ENCODE measurements around the gene SLC4A9. TPM values are rescaled to one million over a fixed set of nuclear protein-coding genes. Genes with fewer than 3 reads are reported as not detected.
"Not testable (repeated sequence)": the region's sequence is repeated elsewhere in the genome, so short reads cannot be mapped to it uniquely, and the experiment has no call there.

SLC4A9 gene
- total RNA-seq, 1 donor from 2014 or later = not detected

DNA sequence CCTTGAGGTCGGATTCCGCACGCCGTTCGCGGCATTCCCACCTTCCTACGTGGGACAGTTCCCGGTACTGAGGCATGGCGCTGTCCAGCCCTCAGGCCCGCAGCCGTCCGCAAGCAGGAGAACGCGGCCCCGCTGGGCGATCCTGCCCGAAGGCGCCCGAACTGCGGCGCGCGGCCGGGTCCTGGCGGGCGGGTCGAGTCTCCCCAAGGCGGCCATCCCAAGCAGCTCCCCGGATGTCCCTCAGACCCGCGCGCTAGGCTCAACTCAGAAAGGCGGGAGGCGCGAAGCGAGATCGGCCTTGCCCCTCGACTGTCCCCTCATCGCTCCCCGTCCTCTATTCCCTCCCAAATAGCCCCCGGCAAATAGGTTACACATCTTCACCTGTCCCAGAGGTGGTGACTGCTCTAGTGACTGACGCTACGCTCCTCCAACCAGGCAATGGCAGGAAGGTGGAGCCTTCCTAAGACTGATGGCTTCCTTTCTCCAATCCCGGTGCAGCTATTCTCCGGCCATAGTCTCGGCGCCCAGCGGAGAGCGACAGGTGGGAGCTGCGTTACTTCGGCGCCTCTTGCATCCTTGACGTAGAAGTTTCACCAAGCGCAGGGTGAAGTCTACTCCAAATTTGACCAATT is 40.9 kb downstream of the SLC4A9 start:
- DNase-seq = peak; percentile 97

DNA sequence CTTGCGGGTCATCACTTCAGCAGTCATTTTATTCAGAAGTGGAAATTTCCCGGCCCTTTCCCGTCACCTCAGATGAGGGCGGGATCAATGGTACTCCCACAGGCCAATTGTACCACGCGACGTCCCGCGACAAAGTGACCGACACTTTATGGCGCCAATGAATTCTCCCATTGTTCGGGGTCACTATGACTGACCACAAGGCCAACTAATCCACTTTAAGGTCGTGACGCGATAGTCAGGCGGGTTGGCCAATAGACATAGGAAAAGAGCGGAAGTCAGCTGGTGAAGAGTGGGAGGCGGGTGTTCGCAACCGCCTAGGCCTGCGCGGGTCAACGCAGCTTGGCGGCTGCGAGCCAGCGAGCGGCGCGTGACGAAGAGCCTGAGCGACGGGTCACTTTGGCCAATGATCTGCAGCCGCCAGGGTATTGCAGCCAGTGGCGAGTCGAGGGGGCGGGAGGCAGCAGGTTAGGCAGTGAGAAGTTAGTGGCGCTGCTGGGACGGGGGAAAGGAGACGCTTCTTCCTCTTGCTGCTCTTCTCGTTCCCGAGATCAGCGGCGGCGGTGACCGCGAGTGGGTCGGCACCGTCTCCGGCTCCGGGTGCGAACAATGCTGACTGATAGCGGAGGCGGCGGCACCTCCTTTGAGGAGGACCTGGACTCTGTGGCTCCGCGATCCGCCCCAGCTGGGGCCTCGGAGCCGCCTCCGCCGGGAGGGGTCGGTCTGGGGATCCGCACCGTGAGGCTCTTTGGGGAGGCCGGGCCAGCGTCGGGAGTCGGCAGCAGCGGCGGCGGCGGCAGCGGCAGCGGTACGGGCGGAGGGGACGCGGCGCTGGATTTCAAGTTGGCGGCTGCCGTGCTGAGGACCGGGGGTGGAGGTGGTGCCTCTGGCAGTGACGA is 41.6 kb downstream of the SLC4A9 start, which contains the start of gene ANKHD1:
Gene ANKHD1 (plus strand): TSS at position 472 of the 896 bp plus-strand sequence. CDS start 135 bp downstream, at position 607.
- peak; percentile 100 for DNase-seq

DNA sequence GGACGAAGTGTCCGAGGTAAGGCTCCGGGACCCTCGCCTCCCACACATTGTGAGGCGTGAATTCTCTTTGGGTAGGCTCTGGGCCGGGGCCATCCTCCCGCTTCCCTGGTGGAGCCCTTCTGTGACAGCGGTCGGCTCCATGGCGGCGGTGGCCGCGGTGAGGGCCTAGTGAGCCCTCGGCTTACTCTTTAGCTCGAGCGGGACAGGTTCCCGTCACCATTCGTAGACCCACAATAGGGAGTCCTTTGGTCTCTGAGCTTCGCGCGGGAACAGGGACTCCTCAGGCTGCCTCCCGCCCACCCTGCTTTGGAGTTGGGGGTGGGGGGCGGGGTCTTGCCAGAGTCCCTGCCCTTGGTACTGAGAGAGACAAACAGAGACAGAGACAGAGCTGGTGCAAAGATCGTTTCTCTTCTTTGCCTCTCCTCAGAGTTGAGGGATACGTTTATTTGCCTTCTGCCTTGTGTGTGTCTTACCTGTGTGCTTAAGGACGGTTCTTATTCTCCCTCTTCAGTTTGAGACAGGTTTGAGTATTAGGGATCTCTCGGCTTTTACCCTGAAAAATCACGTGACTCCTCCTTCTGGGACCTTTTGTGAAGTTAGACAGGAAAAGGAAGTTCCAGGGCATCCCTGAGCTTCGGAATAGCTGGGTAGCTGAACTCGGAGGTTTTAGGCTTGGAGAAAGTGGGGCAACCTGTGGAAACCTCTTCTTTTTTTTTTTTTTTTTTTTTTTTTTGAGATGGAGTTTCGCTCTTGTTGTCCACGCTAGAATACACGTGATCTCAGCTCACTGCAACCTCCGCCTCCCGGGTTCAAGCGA is 42.5 kb downstream of the SLC4A9 start:
- peak; percentile 10 for DNase-seq

DNA sequence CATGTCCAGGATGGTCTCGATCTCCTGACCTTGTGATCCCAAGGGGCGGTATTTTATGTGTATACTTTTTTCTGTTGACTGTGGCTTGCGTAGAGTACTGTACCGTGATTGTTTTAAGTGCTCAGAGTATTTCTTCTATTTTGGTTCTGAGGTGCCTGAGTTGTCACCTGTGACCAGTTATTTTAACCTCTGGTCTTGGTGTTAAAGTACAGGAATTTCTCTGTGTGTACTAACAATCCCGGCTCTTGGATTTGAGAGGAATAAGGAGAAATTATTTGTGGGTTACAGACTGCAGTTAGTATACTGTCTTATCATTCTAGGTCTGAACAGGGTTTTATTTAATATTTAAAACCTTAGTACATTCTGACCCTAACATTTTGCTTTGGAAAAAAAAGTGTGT is 43.6 kb downstream of the SLC4A9 start:
- no peak for DNase-seq

DNA sequence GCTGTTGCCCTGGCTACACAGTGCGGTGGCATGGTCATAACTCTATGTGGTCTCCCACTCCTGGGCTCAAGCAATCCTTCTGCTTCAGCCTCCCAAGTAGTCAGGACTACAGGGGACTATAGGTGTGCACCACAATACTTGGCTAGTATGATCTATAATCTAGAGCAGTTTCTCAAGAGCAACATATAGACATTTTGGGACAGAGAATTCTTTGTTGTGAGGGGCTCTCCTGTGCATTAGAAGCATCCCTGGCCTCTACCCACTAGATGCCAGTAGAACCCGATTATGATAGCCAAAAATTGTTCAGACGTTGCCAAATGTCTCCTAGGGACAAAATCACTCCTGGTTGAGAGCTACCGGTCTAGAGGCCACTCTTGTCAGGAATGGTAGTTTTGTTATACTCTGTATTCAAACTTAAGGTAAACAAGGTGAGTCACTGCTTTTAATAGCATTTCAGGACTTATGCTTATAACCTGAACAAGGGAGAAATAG is 48.8 kb downstream of the SLC4A9 start:
- no peak for DNase-seq

DNA sequence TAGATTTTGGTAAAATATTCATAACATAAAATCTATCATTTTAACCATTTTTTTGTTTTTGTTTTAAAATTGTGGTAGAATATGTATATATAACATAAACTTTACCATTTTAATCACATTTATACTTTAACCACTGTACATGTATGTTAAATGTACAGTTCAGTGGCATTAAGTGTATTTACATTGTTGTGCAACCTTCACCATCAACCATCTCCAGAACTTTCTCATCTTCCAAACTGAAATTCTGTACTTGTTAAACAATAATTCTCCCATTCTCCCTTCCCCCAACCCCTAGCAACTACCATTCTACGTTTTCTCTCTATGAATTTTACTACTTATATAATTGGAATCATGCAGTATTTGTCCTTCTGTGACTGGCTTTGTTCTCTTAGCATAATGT is 53.2 kb downstream of the SLC4A9 start:
- DNase-seq = no peak

DNA sequence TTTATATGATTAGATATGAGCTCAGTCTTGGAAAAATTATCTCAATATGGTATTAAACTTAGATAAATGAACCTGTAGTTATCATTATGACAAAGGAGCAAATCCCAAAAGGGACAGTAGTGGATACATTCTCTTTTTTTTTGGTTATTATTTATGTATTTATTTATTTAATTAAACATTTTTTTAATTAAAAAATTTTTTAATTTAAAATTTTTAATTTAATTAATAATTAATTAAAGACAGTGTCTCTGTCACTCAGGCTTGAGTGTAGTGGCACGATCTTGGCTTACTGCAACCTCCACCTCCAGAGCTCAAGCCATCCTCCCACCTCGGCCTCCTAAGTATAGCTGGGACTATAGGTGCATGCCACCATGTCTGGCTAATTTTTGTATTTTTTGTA is 57.2 kb downstream of the SLC4A9 start:
- DNase-seq = no peak

DNA sequence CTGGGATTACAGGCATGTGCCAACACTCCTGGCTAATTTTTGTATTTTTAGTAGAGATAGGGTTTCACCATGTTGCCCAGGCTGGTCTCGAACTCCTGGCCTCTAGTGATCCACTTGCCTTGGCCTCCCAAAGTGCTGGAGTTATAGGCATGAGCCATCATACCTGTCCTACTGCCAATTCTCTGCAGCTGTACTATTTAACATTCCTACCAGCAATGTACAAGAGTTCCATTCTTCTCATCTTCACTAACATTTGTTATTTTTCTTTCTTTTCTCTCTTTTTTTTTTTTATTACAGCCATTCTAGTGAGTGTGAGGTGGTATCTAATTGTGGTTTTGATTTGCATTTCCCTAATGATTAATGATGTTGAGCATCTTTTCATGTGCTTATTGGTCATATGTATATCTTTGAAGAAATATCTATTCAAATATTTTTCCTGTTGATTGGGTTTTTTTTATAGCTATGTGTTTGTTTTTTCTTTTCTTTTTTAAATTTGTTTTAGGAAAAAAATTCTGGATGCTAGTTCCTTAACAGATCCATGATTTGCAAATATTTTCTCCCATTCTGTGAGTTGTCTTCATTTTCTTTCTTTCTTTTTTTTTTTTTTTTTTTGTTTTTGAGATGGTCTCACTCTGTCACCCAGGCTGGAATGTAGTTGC is 59.0 kb downstream of the SLC4A9 start:
- DNase-seq = no peak

DNA sequence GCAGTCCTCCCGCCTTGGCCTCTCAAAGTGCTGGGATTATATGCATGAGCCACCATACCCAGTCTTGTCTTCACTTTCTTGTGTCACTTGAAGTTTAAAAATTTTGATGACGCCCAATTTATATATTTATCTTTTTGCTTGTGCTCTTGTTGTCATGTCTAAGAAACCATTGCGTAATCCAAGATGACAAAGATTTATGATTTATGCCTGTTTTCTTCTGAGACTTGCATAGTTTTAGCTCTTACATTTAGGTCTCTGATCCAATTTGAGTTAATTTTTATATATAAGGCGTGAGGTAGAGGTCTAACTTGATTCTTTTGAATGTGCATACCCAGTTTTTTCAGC is 60.2 kb downstream of the SLC4A9 start:
- DNase-seq = no peak

DNA sequence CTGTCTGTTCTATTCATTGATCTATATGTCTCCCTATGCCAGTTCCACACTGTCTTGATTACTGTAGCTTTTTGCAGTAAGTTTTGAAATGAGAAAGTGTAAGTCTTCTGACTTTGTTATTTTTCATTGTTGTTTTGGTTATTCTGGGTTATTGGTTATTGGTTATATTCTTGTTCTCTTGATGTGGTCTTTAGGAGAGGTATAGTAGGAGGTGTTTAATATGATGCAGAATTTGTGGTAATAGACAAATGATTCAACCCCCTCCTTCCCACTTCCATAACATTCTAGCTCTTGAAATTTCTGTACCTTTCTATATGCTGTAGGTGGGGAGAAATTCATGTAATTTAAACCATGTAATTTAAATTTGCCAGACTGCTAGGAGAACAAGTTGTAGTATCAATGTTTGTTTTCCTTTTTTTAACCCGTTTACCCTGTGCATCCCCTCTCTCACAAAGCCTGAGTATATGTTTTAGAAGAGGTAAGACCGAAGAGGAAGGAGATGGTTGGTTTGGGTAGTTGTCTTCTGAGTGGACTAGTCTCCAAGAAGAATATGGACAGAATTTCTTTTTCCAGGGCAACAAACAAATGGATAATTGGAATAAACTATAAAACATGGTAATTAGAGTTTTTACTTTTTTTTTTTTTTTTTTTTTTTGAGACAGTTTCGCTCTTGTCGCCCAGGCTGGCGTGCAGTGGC is 60.8 kb downstream of the SLC4A9 start:
- DNase-seq = no peak

DNA sequence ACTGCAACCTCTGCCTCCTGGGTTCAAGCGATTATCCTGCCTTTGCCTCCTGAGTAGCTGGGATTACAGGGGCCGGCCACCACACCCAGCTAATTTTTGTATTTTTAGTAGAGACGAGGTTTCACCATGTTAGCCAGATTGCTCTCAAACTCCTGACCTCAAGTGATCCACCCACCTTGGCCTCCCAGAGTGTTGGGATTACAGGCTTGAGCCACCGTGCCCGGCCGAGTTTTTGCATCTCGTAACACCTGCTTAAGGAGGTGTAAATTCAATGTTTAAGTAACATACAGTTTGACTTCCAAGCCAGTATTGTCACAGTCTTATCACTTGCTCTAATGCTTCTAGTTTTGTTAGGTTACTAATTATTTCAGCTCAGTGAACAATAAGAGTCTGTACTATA is 61.4 kb downstream of the SLC4A9 start:
- DNase-seq = not testable (repeated sequence)

DNA sequence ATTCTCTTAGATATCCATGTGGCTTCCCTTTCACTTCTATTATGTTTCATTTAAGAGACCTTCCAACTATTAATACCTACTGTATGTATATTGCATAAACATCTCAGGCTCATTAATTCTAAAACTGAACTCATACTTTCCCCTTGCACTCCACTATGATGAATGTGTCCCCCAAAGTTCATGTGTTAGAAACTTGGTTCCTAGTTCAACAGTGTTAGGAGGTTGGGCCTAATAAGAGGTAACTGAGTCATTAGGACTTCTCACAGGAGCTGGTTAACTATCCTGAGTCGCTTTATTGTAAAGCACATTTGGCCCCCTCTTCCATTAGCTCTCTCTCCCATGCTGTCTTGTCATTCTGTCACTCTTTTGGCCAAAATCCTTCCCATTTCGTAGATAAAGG is 63.6 kb downstream of the SLC4A9 start:
- DNase-seq = no peak

DNA sequence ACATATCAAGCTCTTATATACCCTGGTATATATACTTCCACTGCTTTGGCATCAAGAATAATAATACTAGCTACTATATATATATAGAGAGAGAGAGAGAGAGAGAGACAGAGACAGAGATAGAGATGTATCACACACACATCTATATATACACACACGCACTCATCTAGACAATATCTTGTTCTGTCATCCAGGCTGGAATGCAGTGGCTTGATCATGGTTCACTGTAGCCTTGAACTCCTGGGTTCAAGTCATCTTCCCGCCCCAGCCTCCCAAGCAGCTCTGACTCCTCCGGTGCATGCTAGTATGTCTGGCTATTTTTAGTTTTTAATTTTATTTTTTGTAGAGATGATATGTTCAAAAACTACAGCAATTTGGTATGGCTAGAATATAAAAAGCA is 64.1 kb downstream of the SLC4A9 start:
- DNase-seq = no peak

Small RNA genes lying within 50 kb of the gene (small RNA-seq; reads per million reads assigned to genes)
- gene RNU4-14P (ENCODE audit: low replicate concordance) = not detected

Other genes with a start within 250 kb of the SLC4A9 start
- 13.5 TPM for gene PURA, start 246.1 kb upstream of the SLC4A9 start, total RNA-seq
- 10.9 TPM for gene IGIP, start 234.3 kb upstream of the SLC4A9 start, total RNA-seq
- gene CYSTM1, start 185.0 kb upstream of the SLC4A9 start, total RNA-seq = 13.0 TPM
- gene PFDN1, start 57.1 kb upstream of the SLC4A9 start, total RNA-seq = 28.7 TPM
- gene HBEGF, start 13.6 kb upstream of the SLC4A9 start, total RNA-seq = 16.7 TPM
- 132 TPM for gene ANKHD1, start 41.6 kb downstream of the SLC4A9 start, total RNA-seq
- gene EIF4EBP3, start 187.5 kb downstream of the SLC4A9 start, total RNA-seq = 1.3 TPM
- 14.5 TPM for gene SRA1, start 197.3 kb downstream of the SLC4A9 start, total RNA-seq
- gene APBB3, start 204.4 kb downstream of the SLC4A9 start, total RNA-seq = 14.8 TPM
- gene SLC35A4, start 204.6 kb downstream of the SLC4A9 start, total RNA-seq = 9.5 TPM

Data from skin of body (tissue), 3 donors.